ENCODE results near the gene TRPM2. TPM values are rescaled to one million over a fixed set of nuclear protein-coding genes. Genes with fewer than 3 reads are reported as not detected.

Gene TRPM2
- total RNA-seq, 2 donors from 2014 or later: 1.6 to 12.5 TPM

DNA sequence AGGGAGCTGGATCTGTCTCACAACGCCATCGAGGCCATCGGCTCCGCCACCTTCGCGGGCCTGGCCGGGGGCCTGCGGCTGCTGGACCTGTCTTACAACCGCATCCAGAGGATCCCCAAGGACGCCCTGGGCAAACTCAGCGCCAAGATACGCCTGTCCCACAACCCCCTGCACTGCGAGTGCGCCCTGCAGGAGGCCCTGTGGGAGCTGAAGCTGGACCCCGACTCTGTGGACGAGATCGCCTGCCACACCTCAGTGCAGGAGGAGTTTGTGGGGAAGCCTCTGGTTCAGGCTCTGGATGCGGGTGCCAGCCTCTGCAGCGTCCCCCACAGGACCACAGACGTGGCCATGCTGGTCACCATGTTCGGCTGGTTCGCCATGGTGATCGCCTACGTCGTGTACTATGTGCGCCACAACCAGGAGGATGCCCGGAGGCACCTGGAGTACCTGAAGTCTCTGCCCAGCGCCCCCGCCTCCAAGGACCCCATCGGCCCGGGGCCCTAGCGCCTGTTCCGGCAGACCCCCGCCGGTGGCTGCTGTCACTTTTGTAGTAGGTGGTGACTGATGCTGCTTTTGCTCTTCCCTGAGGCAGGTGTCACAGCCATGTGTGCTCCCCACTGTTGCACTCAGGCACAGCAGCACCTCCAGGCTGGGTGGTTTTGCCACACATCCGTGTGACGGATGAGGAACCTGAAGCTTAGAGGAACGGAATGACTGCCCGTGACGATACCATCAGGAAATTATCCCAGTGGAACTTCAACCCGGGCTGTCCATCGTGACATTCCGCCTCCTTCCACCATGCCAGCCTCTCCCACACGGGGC, 103.7 kb downstream of the TRPM2 start:
- no peak overlapping the region for H3K27ac ChIP-seq (ENCODE audit: low read depth, low read length)
- Mint-ChIP-seq H3K36me3 (ENCODE audit: low read depth) (peaks cover 11% of the 10 kb centered on the region), H3K9me3 (peaks cover 3% of the 10 kb centered on the region), H3K27me3 (ENCODE audit: insufficient read depth) (peaks cover 13% of the 10 kb centered on the region), H3K4me3 (peak overlapping the region; percentile 67), H3K27ac (no peak overlapping the region), H3K4me1 (peaks cover 2% of the 10 kb centered on the region)
- H3K27me3 ChIP-seq (ENCODE audit: control insufficient read depth, insufficient read depth, low read length, poor library complexity, severe bottlenecking): no peaks in the 10 kb centered on the region
- H3K4me1 ChIP-seq (ENCODE audit: control insufficient read depth, insufficient read depth, low read length): peaks cover 15% of the 10 kb centered on the region
- TF ChIP-seq, protein P1, sequence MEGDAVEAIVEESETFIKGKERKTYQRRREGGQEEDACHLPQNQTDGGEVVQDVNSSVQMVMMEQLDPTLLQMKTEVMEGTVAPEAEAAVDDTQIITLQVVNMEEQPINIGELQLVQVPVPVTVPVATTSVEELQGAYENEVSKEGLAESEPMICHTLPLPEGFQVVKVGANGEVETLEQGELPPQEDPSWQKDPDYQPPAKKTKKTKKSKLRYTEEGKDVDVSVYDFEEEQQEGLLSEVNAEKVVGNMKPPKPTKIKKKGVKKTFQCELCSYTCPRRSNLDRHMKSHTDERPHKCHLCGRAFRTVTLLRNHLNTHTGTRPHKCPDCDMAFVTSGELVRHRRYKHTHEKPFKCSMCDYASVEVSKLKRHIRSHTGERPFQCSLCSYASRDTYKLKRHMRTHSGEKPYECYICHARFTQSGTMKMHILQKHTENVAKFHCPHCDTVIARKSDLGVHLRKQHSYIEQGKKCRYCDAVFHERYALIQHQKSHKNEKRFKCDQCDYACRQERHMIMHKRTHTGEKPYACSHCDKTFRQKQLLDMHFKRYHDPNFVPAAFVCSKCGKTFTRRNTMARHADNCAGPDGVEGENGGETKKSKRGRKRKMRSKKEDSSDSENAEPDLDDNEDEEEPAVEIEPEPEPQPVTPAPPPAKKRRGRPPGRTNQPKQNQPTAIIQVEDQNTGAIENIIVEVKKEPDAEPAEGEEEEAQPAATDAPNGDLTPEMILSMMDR (conservative IDR thresholded peaks at IDR 0.05): no peak
- H3K4me3 ChIP-seq (ENCODE audit: low read length): peak overlapping the region; percentile 86
- WGBS, 2 experiments (ENCODE audit: insufficient coverage in 1 of 2, insufficient read length in 1 of 2): 95 to 98% methylated on average over 38 to 44 of the region's 44 CpGs
- no peak for DNase-seq
- no peak overlapping the region for H3K9ac ChIP-seq (ENCODE audit: extremely low read depth, low read length, poor library complexity, severe bottlenecking)
- H3K9me3 ChIP-seq (ENCODE audit: control insufficient read depth, low read length): peaks cover 23% of the 10 kb centered on the region
- H3K36me3 ChIP-seq (ENCODE audit: control insufficient read depth, insufficient read depth, low read length): peaks cover 58% of the 10 kb centered on the region

DNA sequence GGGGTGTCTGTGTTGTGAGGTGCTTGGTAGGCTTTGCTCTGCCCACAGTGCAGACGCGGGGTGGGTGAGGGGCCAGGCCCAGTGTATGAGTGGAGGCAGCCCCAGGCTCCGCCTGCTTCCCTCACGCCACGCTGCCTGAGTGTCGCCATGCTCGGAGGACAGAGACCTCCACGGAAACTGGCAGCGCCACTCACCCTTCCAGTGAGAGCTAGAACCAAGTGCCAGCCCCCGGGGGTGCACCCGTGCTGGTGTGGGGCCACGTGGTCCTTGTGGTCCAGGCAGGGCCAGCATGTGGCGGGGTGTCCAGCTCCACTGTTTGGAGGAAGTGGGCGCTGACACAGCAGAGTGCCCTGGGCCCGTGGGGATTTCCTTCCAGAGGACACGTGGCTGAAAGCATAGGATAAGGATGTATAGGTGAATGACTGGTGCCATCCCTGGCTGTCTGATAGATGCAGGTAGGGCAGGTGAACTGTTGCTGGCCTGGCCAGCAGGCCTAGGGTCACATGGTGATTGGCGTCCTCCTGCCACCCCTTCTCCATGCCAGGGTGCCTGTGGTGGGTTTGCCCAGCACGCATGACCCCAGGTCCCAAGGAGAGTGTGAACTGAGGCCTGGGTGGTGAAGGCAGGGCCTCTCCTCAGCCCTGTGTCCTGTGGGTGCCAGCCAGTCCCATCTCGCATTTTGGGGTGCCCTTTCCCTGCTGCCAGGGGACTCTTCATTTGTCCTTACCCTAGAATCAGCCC, 105.7 kb downstream of the TRPM2 start:
- Histone ChIP-seq H3K9ac (ENCODE audit: extremely low read depth, low read length, poor library complexity, severe bottlenecking) (no peak overlapping the region), H3K27me3 (ENCODE audit: control insufficient read depth, insufficient read depth, low read length, poor library complexity, severe bottlenecking) (no peaks in the 10 kb centered on the region), H3K4me3 (ENCODE audit: low read length) (peak overlapping the region; percentile 86), H3K4me1 (ENCODE audit: control insufficient read depth, insufficient read depth, low read length) (peaks cover 15% of the 10 kb centered on the region), H3K27ac (ENCODE audit: low read depth, low read length) (no peak overlapping the region), H3K9me3 (ENCODE audit: control insufficient read depth, low read length) (peaks cover 3% of the 10 kb centered on the region), H3K36me3 (ENCODE audit: control insufficient read depth, insufficient read depth, low read length) (peaks cover 56% of the 10 kb centered on the region)
- H3K4me1 Mint-ChIP-seq: peaks cover 9% of the 10 kb centered on the region
- TF ChIP-seq, protein P1 (conservative IDR thresholded peaks at IDR 0.05): no peak
- peaks cover 11% of the 10 kb centered on the region for H3K36me3 Mint-ChIP-seq (ENCODE audit: low read depth)
- H3K27ac Mint-ChIP-seq: no peak overlapping the region
- DNase-seq: no peak
- H3K4me3 Mint-ChIP-seq: no peak overlapping the region
- no peaks in the 10 kb centered on the region for H3K9me3 Mint-ChIP-seq
- WGBS, 2 experiments (ENCODE audit: insufficient coverage in 1 of 2, insufficient read length in 1 of 2): 93 to 96% methylated on average over 13 to 19 of the region's 19 CpGs
- peaks cover 5% of the 10 kb centered on the region for H3K27me3 Mint-ChIP-seq (ENCODE audit: insufficient read depth)

DNA sequence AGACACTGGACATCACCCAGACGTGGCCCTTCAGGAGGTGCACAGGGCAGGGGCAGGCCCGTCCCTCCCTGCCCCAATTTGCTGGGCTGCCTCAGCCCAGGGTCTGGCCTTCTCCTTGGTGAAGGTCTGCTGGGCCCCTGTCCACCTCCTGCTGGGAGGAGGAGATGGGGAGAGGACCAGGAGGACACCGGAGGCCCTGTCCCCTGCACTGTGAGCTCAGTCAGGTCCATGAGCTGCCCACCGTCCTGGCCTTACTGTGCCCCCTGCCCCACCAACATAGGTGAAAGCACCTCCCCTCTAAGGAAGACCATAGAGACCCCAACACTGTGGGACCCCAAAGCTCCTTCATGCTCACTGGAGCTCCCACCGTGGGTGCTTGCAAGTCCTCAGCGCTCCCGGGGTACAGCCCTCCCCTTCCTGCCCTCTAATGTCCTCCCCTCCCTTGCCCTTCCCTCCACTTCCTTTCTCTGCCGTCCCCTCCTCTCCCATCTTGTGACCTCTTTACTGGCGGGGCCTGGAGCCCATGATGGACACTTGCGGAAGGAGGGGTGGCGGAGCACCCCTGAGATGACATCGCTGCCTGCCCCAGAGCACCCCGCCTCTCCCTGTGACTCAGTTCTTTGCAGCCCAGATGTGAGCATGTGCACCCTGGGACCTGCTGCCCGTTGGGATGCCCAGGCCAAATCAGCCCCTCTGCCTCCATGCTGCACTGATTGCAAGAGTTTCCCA, 106.5 kb downstream of the TRPM2 start:
- H3K27ac Mint-ChIP-seq: no peak overlapping the region
- H3K9me3 Mint-ChIP-seq: no peaks in the 10 kb centered on the region
- H3K27me3 Mint-ChIP-seq (ENCODE audit: insufficient read depth): no peaks in the 10 kb centered on the region
- peaks cover 15% of the 10 kb centered on the region for H3K4me1 ChIP-seq (ENCODE audit: control insufficient read depth, insufficient read depth, low read length)
- no peaks in the 10 kb centered on the region for H3K9me3 ChIP-seq (ENCODE audit: control insufficient read depth, low read length)
- H3K27me3 ChIP-seq (ENCODE audit: control insufficient read depth, insufficient read depth, low read length, poor library complexity, severe bottlenecking): no peaks in the 10 kb centered on the region
- peak overlapping the region; percentile 86 for H3K4me3 ChIP-seq (ENCODE audit: low read length)
- H3K4me1 Mint-ChIP-seq: peaks cover 9% of the 10 kb centered on the region
- H3K27ac ChIP-seq (ENCODE audit: low read depth, low read length): no peak overlapping the region
- TF ChIP-seq, protein P1 (conservative IDR thresholded peaks at IDR 0.05): no peak
- H3K36me3 Mint-ChIP-seq (ENCODE audit: low read depth): peaks cover 11% of the 10 kb centered on the region
- no peak overlapping the region for H3K9ac ChIP-seq (ENCODE audit: extremely low read depth, low read length, poor library complexity, severe bottlenecking)
- H3K36me3 ChIP-seq (ENCODE audit: control insufficient read depth, insufficient read depth, low read length): peaks cover 56% of the 10 kb centered on the region
- H3K4me3 Mint-ChIP-seq: no peak overlapping the region
- WGBS, 2 experiments (ENCODE audit: insufficient coverage in 1 of 2, insufficient read length in 1 of 2): 92% methylated on average over 7 to 14 of the region's 14 CpGs
- no peak for DNase-seq

Data from endodermal cell (in vitro differentiated cells).